IMR-90 (cell line): ENCODE measurements around the gene MRPS5. TPM values are rescaled to one million over a fixed set of nuclear protein-coding genes. Genes with fewer than 3 reads are reported as not detected.

Experiments
- ATAC-seq: fragments of 200-7000 bp; cut with Tn5 transposase; 2 replicates; pipeline ENCODE4 v1.9.1; 2020; ENCODE audit warnings: low read depth, mild to moderate bottlenecking, moderate library complexity
- BruUV-seq: library from RNA; stranded (reverse); fragments of 400-500 nt; replicated peaks from 2 replicates; lab custom pipeline; 2021; lab: Mats Ljungman, UMichigan
- CTCF ChIA-PET: fragments of 300-600 bp; formaldehyde crosslinking; extraction: SDS; loops from one replicate; lab custom pipeline; 2021; ENCODE audit warnings: antibody characterized with exemption; lab: Yijun Ruan, JAX
- POLR2A ChIA-PET: fragments of 300-600 bp; sonication (Branson Sonifier 250); formaldehyde crosslinking; loops from one replicate; lab custom pipeline; 2022; ENCODE audit warnings: antibody characterized with exemption; ENCODE audit not compliant: unreplicated experiment; lab: Charles Lee
- DNase-seq: peaks from one replicate; pipeline ENCODE4 v3.0.0; 2013
- H2AFZ ChIP-seq: replicated peaks from 2 replicates; pipeline ENCODE3; 2013; ENCODE audit warnings: low read length, mild to moderate bottlenecking; ENCODE audit not compliant: poor library complexity
- H2AK5ac ChIP-seq: 2 replicates; pipeline ENCODE4 v1.6.1; 2013; ENCODE audit warnings: low read depth, low read length, inconsistent platforms
- H2AK9ac ChIP-seq: replicated peaks from 2 replicates; pipeline ENCODE3; 2013; ENCODE audit warnings: mild to moderate bottlenecking, low read depth, low read length, moderate library complexity; ENCODE audit not compliant: poor library complexity
- H2BK120ac ChIP-seq: 2 replicates; pipeline ENCODE4 v1.6.1; 2013; ENCODE audit warnings: low read depth, low read length, inconsistent platforms
- H2BK15ac ChIP-seq: 3 replicates; pipeline ENCODE4 v1.6.1; 2013; ENCODE audit warnings: low read depth, low read length, inconsistent platforms
- H2BK20ac ChIP-seq: 2 replicates; pipeline ENCODE4 v1.6.1; 2013; ENCODE audit warnings: low read depth, mild to moderate bottlenecking, inconsistent platforms, low read length, moderate library complexity
- H2BK5ac ChIP-seq: 2 replicates; pipeline ENCODE4 v1.6.1; 2013; ENCODE audit warnings: mild to moderate bottlenecking, low read depth, low read length, inconsistent platforms; ENCODE audit not compliant: poor library complexity, severe bottlenecking
- H3K14ac ChIP-seq: replicated peaks from 2 replicates; pipeline ENCODE4 v1.6.1; 2013; ENCODE audit warnings: low read depth, low read length, inconsistent platforms
- H3K18ac ChIP-seq: 2 replicates; pipeline ENCODE4 v1.6.1; 2013; ENCODE audit warnings: low read depth, low read length, control low read depth
- H3K23ac ChIP-seq: 2 replicates; pipeline ENCODE4 v1.6.1; 2013; ENCODE audit warnings: low read depth, low read length, inconsistent platforms
- H3K27ac ChIP-seq: 2 replicates; pipeline ENCODE4 v1.5.1; 2013; ENCODE audit warnings: mild to moderate bottlenecking, control low read depth, low read length; ENCODE audit not compliant: insufficient read depth
- H3K27me3 ChIP-seq: 2 replicates; pipeline ENCODE4 v1.6.1; 2013; ENCODE audit warnings: low read length; ENCODE audit not compliant: control insufficient read depth, insufficient read depth
- H3K36me3 ChIP-seq: 2 replicates; pipeline ENCODE4 v1.6.1; 2013; ENCODE audit warnings: low read length, mixed read lengths; ENCODE audit not compliant: control insufficient read depth, insufficient read depth
- H3K4ac ChIP-seq: 2 replicates; pipeline ENCODE4 v1.6.1; 2013; ENCODE audit warnings: low read depth, low read length, inconsistent platforms
- H3K4me1 ChIP-seq: 2 replicates; pipeline ENCODE4 v1.6.1; 2013; ENCODE audit warnings: low read length, mixed read lengths; ENCODE audit not compliant: control insufficient read depth, insufficient read depth
- H3K4me2 ChIP-seq: 2 replicates; pipeline ENCODE4 v1.6.1; 2013; ENCODE audit warnings: low read depth, mild to moderate bottlenecking, control low read depth, low read length, moderate library complexity
- H3K4me3 ChIP-seq: 2 replicates; pipeline ENCODE4 v1.5.1; 2013; ENCODE audit warnings: low read depth, mild to moderate bottlenecking, control low read depth, low read length, moderate library complexity; ENCODE audit not compliant: insufficient read depth
- H3K56ac ChIP-seq: 2 replicates; pipeline ENCODE4 v1.6.1; 2013; ENCODE audit warnings: low read length, inconsistent platforms; ENCODE audit not compliant: insufficient read depth; ENCODE audit errors: extremely low read depth
- H3K79me1 ChIP-seq, 2 experiments: 2 replicates each; pipeline ENCODE4 v1.6.1; 2013; ENCODE audit warnings: low read length in 2 of 2, inconsistent platforms in 1 of 2, low read depth in 1 of 2
- H3K9ac ChIP-seq: 2 replicates; pipeline ENCODE4 v1.6.1; 2013; ENCODE audit warnings: low read depth, low read length, control low read depth
- H3K9me1 ChIP-seq: 2 replicates; pipeline ENCODE4 v1.6.1; 2013; ENCODE audit warnings: low read length, inconsistent platforms; ENCODE audit not compliant: insufficient read depth
- H3K9me3 ChIP-seq: 2 replicates; pipeline ENCODE4 v1.6.1; 2013; ENCODE audit warnings: low read length; ENCODE audit not compliant: control insufficient read depth, insufficient read depth
- H4K20me1 ChIP-seq: 2 replicates; pipeline ENCODE4 v1.6.1; 2013; ENCODE audit warnings: low read length, inconsistent platforms; ENCODE audit not compliant: insufficient read depth
- H4K5ac ChIP-seq: 2 replicates; pipeline ENCODE4 v1.6.1; 2013; ENCODE audit warnings: mild to moderate bottlenecking, low read depth, low read length, control low read depth
- H4K8ac ChIP-seq, 2 experiments: 2 replicates each; pipeline ENCODE4 v1.6.1; 2013; ENCODE audit warnings: low read depth in 2 of 2, low read length in 2 of 2, control low read depth in 1 of 2, inconsistent platforms in 1 of 2
- H4K91ac ChIP-seq: 2 replicates; pipeline ENCODE4 v1.6.1; 2013; ENCODE audit warnings: low read depth, low read length, inconsistent platforms; ENCODE audit not compliant: insufficient read depth
- CTCF ChIP-seq: conservative IDR thresholded peaks from 2 replicates; pipeline ENCODE4 v1.5.1; 2012; ENCODE audit warnings: mild to moderate bottlenecking, low read depth, low read length, improper control_type of control experiment
- ELK1 ChIP-seq: fragments of 150-350 bp; IDR thresholded peaks from 2 replicates; pipeline ENCODE4 v1.6.1; 2016; ENCODE audit warnings: low read depth, mild to moderate bottlenecking, low read length, moderate library complexity, borderline replicate concordance
- FOS ChIP-seq: fragments of 150-350 bp; IDR thresholded peaks from 2 replicates; pipeline ENCODE4 v1.6.1; 2016; ENCODE audit warnings: low read depth, low read length
- MAFK ChIP-seq: IDR thresholded peaks from 2 replicates; pipeline ENCODE4 v1.6.1; 2012; ENCODE audit warnings: low read depth, low read length, improper control_type of control experiment
- MAZ ChIP-seq: IDR thresholded peaks from 2 replicates; pipeline ENCODE4 v1.6.1; 2012; ENCODE audit warnings: low read depth, mild to moderate bottlenecking, low read length, improper control_type of control experiment, moderate library complexity, borderline replicate concordance
- MXI1 ChIP-seq: IDR thresholded peaks from 2 replicates; pipeline ENCODE4 v1.6.1; 2012; ENCODE audit warnings: low read depth, mild to moderate bottlenecking, low read length, moderate library complexity, borderline replicate concordance
- NFE2L2 ChIP-seq: fragments of 150-350 bp; IDR thresholded peaks from 2 replicates; pipeline ENCODE4 v1.6.1; 2016; ENCODE audit warnings: low read depth, mild to moderate bottlenecking, low read length
- POLR2A ChIP-seq: IDR thresholded peaks from 2 replicates; pipeline ENCODE4 v1.6.1; 2012; ENCODE audit warnings: mild to moderate bottlenecking, low read depth, low read length
- WGBS, 2 experiments: methylation state at CpG; one replicate each; pipeline versions ENCODE4 v1.1.5 to v1.1.7; 2013; ENCODE audit warnings: missing lambda C conversion rate in 2 of 2; ENCODE audit not compliant: insufficient read length in 1 of 2; ENCODE audit errors: extremely low coverage in 2 of 2; 5-methylcytosine and 5-hydroxymethylcytosine counted together
- dilution Hi-C: fragments of 300-500 bp; cut with HindIII; formaldehyde crosslinking; loops from one replicate; pipeline ENCODE4 v1.14.3; 2018; ENCODE audit warnings: low sequenced_read_pairs; ENCODE audit not compliant: unreplicated experiment
- in situ Hi-C: fragments of 300-500 bp; cut with MboI; formaldehyde crosslinking; loops from 3 replicates; pipeline ENCODE4 v1.14.3; 2019; ENCODE audit warnings: low sequenced_read_pairs, inconsistent platforms, mixed read lengths
- intact Hi-C: fragments of 100-400 bp; cut with micrococcal nuclease; formaldehyde crosslinking; loops from 2 replicates; pipeline ENCODE4 v1.10.0; 2022
- polyA plus RNA-seq, 3 experiments: library from polyadenylated mRNA; depleted of rRNA; stranded (reverse); fragments of >200 nt; gene quantifications; 2 replicates each; pipeline ENCODE4 v1.2.3, GENCODE V29; 2012; ENCODE audit warnings: low replicate concordance in 1 of 3
- total RNA-seq: library from RNA; depleted of rRNA; stranded (reverse); fragments of >200 nt; gene quantifications from 2 replicates; pipeline ENCODE4 v1.2.3, GENCODE V29; 2012

MRPS5 gene
- total and polyA plus RNA-seq, 2 of the 4 experiments (the other 2 are of a cell fraction): 27.6 to 44.1 TPM

- WGBS, 2 experiments: 60% methylated on average over 1 of the region's 4 CpGs; no CpG with 5 or more reads in 1 of the 2 experiments
- intact Hi-C loops (no loop called here), dilution Hi-C loops (no loop called here), in situ Hi-C loops (no loop called here)
- H3K9ac ChIP-seq: no peak overlapping the region
- no peak overlapping the region for H3K4ac ChIP-seq
- no peak overlapping the region for H2AK9ac ChIP-seq
- H4K5ac ChIP-seq: no peak overlapping the region
- H4K8ac ChIP-seq: no peak overlapping the region
- no peaks in the 10 kb centered on the region for H3K4me1 ChIP-seq
- H3K4me2 ChIP-seq: no peak overlapping the region
- TF ChIP-seq POLR2A: no peak
- TF ChIP-seq MAZ: no peak
- no peak for TF ChIP-seq FOS
- no peak for TF ChIP-seq ELK1
- TF ChIP-seq MAFK: no peak
- TF ChIP-seq CTCF: no peak
- TF ChIP-seq NFE2L2: no peak
- TF ChIP-seq MXI1: no peak
- CTCF ChIA-PET: interaction anchor here (0.6 kb wide), 1 partner anchor 12 kb away, joined by 9 read pairs; no protein-coding TSS in a partner anchor
- POLR2A ChIA-PET: no interaction called here
- no peak overlapping the region for H3K27ac ChIP-seq
- H2BK15ac ChIP-seq: no peak overlapping the region
- H3K27me3 ChIP-seq: peaks cover 36% of the 10 kb centered on the region
- no peak overlapping the region for H3K18ac ChIP-seq
- no peak for ATAC-seq
- no peak overlapping the region for H2BK20ac ChIP-seq
- H2BK5ac ChIP-seq: no peak overlapping the region
- no peak overlapping the region for H3K14ac ChIP-seq
- H3K23ac ChIP-seq: no peak overlapping the region
- no peaks in the 10 kb centered on the region for H3K9me3 ChIP-seq
- no peak overlapping the region for H3K4me3 ChIP-seq
- BruUV-seq: no TSS peak
- no peaks in the 10 kb centered on the region for H3K36me3 ChIP-seq
- no peak overlapping the region for H2BK120ac ChIP-seq
- no peaks in the 10 kb centered on the region for H3K9me1 ChIP-seq
- H3K79me1 ChIP-seq: no peaks in the 10 kb centered on the region
- H3K56ac ChIP-seq: no peak overlapping the region
- H4K91ac ChIP-seq: no peak overlapping the region
- DNase-seq: no peak
- no peak overlapping the region for H2AFZ ChIP-seq
- no peaks in the 10 kb centered on the region for H4K20me1 ChIP-seq
- H2AK5ac ChIP-seq: no peak overlapping the region
Measured at GRCh38 chr2:95071856-95072255, 49.8 kb downstream of the MRPS5 start.
